Stimulated activated CD4-positive, alpha-beta T cell treated with anti-CD3 and anti-CD28 coated beads, Interleukin-2, amount 100 ng/mL, for 24 hours (primary cell): ENCODE data around the gene GFM1.
"Not testable (repeated sequence)": the region's sequence is repeated elsewhere in the genome, so short reads cannot be mapped to it uniquely, and the experiment has no call there.

Source experiments
- DNase-seq, 2 donors: peaks; one replicate each; pipeline ENCODE4 v3.0.0-alpha.2; 2020

GFM1 gene

DNA sequence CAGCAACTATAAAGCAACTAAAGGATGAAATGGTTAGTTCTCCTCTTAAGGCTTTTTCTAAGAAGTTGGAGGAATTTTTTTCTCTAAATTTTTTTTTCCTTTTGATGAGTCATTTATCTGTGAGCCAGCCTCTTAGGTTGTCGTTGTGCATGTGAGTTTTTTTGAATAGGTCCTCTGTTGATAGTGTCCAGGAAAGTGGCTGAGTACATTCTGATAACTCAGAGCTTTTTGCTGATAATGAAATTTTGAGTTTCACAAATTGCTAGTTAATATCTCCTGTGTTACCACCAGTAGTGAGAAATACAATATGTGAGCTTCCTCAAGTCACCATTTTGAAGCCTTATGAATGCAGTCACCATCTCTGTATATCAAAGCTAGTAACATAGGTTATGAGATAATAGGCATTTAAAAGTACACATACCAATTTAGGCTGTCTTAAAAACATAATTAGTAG lies 35.2 kb downstream of the GFM1 start:
- no peak for DNase-seq

DNA sequence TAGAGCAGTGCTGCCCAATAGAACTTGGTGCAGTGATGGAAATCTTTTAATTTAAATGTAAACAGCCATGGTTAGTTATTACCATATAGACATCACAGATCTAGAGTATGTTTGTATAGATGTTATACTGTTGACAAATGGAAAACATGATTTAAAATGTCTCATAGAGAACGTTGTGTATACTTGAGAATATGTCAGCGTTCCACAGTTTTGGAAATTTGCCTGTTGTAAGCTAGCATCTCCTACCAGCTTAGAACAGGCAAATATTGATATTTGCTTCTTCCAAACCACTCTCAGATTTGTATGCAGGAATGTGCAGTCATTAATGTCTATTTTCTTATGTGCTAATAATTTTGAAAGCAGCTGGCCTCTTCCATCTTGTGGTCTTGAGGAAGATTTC lies 36.5 kb downstream of the GFM1 start:
- no peak for DNase-seq

DNA sequence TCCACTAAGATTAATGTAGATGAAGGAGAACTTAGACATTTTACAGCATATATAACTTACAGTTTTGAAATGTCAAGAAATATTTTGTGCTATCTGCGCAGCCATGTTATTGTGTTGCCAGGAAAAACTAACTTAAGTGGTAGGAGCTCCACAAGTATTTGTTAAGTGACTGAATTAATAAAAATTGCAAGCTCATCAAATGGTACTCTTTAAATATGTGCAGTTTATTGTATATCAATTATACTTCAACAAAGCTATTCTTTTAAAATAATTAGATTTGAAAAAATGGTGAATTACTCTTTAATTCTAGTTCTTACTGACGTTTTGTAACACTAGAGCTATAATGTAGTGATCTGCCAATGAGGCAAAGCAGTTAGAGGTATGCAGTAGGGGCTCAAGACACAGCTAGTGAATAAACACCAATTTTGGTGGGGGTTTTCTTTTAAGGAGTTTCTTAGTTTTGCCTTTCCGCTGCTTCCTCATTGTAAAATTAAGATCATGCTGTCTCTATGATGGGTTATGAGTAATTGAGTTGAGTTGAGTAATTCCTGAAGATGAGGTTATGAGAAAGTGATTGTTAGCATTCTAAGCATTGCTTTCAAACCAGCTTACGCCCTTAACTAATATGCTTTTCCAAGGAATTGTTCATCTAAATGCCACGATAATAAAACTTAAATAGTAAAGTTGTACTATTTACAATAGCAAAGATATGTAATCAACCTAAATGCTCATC lies 39.1 kb downstream of the GFM1 start:
- no peak for DNase-seq

DNA sequence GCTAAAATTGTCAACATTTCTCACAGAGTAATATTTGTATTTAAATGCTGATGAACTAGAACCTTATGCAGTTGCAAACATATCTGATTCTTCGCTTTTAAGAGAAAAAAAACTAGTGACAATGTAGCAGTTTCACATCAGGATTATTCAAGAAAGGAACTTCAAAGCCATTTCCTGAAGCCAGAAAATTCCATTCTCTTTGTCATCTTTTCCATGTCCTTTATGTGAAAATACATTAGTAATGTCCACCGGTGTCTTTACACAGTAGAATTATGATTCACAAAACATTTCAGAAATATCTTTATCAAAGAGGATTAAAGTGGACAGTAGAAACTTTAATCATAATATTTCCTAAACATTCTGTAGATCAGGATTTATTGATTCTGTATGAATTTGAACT lies 40.8 kb downstream of the GFM1 start:
- no peak for DNase-seq

DNA sequence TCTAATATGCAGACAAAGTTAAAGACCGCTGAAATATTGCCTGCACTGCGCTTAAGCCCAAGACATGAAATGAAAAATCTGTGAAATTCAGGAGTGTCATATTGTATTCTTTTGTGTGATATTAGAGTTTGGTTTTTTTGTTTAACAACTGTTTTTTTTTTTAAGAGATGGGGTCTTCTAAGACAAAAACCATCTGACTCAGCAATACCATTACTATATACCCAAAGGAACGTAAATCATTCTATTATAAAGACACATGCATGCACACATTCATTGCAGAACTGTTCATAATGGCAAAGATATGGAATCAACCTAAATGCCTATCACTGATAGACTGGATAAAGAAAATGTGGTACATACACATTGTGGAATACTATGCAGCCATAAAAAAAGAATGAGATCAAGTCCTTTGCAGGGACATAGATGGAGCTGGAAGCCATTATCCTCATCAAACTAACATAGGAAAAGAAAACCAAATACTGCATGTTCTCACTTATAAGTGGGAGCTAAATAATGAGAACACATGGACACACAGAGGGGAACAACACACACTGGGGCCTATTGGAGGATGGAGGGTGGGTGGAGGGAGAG lies 49.6 kb downstream of the GFM1 start:
- DNase-seq, result not testable (repeated sequence)

DNA sequence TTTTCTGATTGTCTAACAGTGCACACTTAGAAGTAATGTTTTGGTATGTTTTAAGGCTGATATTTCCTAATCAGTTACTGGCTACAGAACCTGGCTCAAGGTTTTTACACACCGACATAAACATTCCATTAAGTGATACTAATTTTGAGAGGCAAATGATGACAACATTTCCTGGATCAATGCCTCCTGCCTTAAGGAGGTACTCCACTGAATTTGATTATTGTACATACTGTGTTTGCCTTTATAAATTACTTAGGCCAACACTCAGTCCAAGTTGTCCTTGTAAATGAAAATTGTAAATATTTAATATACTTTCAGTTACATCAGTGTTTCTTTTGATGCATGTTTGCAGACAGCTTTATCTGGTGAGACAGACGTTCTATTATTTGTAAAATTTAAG lies 52.3 kb downstream of the GFM1 start:
- no peak for DNase-seq

DNA sequence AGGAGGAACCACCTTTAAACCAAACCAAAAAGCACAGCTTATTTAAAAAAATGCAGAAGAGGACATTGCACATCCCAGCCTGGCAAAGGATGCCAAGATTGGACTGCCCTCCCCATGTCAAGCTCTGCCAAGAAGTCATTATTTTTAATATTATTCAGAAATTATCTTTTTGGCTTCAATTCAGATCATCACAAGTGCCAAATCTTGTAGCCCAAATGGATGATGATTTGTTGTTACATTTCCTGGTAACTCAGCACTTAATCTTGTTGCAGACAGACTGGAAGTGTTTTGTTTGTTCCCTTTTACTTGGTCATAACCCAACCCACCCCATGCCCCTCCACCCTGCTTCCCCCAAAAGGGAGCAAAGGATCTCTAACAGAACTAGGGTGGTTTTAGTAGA lies 56.2 kb downstream of the GFM1 start:
- no peak for DNase-seq

DNA sequence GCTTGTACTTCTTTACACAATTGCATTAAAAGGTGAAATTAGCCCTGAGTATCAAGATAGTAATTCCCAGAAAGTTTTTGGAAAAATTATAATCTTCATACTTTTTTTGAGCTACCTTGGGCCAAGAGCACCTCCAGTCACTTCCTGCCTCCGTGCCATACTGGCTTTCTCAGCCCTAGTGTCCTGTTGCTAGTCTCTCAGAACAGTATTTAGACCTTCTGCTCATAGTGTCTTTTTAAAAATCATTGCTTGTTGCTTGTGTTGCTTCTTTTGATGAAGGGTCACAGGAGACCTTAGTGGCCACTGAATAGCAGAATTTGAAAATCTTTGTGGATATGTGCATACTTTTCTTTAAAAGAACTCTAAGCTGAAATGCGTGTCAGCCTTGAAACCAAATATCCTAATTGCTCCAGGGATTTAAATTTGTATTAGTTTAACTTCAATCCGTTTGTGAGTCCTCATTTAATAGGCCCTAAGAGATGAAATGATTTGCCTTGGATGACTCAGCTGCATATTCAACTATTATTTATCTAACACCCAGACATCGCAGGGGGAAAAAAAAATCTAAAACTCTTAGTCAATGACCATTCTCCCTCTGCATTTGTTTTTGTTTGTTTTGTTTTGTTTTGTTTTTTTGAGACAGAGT lies 57.2 kb downstream of the GFM1 start:
- DNase-seq, result no peak

DNA sequence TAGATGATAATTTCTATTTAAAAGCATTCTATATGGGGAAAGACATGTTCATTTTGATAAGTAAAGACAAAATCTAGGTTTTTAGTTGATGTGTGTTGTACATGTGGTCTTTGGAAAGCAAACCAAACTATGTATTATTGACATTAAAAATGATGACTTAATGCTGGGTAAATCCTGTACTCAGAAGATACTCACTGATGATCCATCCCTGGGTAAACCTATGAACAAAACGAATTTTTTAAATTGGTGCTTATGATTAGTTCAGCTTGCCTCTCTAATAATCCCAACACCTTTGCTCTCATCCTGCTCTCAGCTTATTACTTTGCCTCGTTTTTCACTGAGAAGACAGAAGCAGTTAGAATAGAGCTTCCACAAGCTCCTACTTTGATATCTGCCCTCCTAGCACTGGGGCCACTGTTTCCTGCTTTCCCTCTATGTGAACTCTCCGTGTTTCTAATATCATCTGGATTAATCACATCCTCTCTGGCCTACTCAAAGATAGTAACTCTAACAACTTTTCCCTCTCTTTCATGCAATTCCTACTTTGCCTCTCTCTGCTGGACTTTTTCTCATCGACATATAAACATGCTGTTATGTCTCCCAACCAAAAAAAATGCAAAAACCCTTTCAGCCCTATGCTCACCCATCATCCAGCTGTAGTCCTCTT lies 58.6 kb downstream of the GFM1 start:
- DNase-seq, result no peak

DNA sequence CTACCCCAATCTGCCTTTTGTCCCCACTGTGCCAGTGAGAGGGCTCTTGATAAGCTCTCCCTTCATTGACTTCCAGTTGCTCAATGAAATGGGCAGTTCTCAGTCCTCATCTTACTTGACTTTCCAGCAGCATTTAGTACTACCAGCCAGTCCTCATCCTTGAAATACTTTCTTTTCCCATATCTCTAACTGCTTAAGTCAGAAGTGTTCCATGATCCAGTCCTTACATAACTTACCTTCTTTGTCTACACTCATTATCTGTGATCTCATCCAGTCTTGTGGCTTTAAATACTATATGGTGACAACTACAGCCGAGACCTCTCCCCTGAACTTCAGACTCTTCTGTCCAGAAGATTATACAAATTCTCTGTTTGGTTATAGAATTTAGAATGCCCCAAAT lies 59.2 kb downstream of the GFM1 start:
- no peak for DNase-seq

DNA sequence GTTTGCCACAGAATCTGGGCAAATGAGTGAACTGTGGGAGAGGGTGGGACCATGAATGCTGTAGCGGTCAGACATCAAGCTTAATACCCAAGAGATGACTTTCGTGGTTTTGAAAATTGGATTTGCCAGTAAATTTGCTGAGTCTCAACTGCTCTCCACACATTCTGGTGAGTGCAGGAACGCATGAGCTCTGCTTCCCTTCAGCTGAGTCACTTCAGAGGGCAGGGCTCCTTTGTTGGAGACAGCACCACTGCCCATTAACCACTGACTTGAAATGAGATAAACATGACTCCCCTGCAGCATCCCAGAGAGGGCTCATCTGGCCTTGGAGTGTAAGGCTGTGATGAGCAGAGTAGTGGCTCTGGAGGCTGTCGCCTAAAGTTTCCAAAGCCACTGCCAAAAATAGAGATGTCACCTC lies 65.3 kb downstream of the GFM1 start:
- DNase-seq, result no peak

DNA sequence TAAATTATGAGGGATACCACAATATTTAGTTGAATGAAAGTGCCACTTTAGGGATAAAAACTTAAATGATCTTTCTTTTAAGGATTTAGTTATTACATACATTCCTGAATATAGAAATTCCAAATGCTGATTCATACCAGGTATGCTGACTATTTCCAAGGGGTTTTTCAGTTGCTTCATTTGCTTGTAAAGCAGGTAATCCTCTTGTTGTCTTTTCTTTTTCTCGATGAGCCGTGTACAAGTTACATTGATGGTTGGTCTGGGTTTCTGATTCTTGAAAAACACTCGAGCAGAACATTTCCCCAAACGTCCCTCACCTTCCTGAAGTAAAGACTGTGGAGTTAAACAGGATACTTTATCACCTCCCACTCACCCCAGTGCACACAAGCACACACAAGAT lies 66.3 kb downstream of the GFM1 start:
- no peak for DNase-seq

DNA sequence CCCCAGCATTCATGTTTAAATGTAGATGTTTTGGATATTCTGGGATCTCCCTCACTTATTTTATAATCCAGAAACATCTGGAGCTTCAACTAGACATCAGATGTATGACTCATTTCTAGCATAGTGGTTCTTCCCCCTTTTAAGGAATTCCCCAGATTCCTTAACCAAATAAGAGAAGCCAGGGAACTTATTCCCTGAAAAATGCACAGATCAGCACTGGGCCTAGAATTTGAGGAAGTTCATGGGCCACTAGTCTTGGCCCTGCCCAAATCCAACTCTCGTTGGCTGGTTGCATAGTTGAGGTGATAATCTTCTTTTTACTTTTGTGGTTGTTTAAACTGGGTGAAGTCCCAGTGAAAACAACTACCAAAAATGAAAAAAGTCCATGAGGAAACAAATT lies 67.6 kb downstream of the GFM1 start:
- DNase-seq, result no peak

DNA sequence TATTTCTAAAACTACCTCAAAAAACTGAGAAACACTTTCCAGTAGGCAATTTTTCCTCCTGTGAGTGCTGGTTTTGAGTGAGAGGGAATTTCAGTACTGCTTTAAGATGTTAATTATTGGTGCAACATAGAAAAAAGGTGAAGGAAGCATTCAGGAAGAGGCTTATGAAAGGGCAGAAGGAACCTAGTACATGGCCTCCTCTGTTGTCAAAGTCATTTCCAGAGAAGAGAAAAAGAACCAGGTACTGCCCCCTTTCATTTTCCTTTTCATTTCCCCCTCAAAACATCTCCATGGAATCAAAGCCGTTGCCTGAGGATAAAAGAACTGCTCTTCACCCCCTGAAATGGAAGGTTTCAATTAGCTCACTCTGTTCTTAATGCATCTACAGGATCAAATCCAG lies 68.1 kb downstream of the GFM1 start:
- no peak for DNase-seq

DNA sequence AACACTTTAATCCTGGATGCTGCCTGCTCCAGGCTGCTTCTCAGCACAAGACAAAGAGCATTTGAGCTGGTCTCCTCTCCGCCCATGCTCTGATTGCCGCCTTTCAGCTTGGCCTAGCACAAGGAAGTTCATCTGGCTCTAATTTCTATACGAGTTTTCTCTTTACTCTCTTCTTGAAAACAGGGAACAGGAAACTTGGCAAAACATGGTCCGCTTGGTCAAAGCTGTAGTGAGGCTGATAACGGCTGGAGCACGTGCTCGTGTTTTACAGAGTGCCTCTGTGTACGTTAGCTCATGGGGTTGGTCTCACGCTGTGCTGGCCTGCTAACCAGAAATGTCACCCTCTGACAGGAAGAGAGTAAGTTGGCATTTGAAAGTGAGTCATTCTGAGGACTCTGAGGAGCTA lies 68.8 kb downstream of the GFM1 start:
- no peak for DNase-seq

DNA sequence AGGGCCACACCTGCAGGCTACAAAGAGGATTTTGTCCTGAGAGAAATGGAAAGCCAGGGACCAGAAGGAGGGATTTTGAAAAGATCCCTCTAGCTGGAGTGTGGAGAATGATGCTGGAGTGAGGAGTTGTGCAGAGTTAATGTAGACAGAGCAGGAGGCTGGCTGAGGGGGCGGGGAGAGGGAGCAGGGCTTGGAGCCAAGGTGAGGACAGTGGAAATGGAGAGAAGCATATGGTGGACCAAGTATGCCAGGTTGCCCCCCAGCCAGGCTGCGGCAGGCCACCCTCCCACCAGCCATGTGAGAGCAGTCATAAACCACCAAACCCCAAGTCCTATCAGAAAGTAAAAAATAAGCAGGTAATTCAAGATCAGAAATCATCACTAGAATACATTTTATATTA lies 73.2 kb downstream of the GFM1 start:
- no peak for DNase-seq

DNA sequence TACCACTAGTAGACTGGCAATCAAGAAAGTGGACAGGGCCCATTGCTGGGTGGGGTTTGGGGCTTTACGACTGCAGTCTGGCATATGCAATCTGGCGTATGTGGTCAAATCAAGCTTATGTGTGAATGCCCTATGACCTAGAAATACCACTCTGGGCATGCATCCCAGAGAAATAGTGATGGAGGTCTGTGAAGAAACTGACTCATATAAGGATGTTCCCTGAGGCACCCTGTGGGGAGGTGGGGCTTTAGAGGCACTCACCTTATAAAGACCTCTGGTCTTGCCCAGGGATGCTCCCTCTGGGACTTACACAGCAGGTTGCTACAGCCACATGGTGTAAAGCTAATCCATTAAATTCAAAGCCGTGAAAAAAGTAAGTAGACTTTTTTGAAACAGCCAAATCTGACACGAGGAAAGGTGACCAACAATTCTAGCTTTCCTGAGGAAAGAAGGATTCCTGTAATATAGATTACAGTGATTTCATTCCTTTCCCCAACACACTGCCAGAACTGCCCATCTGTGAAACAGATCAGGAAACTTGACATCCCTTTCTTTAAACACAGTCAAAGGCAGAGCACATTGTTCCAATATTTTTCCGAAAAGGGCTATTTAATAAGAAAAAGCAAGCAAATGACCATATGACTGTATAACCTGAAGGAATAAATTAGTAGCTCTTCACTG lies 74.3 kb downstream of the GFM1 start:
- no peak for DNase-seq

DNA sequence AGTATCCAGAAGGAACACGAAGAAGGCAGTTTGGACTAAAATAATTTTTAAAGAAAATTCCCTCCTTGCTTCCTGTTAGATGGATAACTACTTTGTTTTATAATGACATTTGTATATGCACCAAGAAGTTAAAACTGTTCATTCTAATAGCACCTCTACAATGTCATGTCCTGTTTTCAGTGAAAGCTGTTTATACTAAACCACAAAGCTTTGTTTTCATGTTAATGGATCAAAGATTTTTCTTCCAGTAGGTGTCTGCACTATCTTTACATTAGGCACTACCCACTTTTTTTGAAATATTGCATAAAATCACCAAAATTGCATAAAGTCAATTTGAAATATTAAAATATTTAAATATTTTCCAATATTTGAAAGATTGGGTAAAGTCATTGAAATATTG lies 77.8 kb downstream of the GFM1 start:
- no peak for DNase-seq

DNA sequence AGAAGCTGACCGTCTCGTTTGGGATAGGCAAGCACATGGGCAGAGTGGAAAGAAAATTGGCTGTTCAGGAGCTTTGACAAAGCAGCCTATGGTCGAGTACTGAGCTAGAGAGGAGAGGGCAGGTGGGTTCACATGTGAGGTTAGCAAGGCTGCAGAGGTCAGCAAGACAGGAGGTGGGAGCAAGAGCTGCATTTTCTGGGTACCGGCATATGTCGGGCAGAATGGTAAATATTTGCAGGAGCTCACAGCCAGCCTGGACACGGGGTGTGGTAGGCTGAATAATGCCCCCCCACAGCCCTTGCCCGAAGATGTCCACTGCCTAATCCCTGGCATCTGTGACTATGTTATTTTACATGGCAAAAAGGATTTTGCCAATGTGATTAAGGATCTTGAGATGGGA lies 79.7 kb downstream of the GFM1 start:
- DNase-seq, result no peak

DNA sequence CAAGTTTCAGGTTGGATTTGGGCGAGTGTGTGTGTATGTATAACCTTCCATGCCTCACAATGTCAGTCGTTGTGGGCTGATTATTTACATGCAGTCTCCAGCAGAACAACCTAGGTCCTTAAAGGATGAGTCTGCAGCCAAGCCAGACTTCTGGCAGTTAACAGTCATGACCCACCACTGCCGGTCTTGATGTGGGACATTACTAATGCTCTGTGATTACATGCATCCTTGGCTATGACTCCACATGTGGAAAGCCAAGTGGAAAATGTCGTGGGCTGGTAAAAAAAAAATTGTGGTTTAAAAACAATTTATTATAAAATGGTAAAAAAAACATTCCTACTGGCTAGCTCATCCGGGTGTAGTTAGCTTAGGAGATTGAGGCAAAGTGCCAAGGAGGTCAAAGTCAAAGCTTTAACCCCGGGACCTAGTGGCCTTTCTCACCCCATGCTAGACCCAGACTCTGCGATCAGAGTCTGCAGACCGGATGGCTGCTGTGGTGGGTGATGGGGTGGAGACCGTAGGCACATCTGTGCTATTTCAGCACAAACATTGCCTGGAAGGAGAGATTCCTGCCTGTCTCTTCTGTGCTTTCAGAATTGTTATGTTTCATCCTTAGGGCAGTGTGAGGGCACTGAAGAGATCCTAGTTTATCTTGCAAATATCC lies 81.2 kb downstream of the GFM1 start:
- DNase-seq, result no peak

DNA sequence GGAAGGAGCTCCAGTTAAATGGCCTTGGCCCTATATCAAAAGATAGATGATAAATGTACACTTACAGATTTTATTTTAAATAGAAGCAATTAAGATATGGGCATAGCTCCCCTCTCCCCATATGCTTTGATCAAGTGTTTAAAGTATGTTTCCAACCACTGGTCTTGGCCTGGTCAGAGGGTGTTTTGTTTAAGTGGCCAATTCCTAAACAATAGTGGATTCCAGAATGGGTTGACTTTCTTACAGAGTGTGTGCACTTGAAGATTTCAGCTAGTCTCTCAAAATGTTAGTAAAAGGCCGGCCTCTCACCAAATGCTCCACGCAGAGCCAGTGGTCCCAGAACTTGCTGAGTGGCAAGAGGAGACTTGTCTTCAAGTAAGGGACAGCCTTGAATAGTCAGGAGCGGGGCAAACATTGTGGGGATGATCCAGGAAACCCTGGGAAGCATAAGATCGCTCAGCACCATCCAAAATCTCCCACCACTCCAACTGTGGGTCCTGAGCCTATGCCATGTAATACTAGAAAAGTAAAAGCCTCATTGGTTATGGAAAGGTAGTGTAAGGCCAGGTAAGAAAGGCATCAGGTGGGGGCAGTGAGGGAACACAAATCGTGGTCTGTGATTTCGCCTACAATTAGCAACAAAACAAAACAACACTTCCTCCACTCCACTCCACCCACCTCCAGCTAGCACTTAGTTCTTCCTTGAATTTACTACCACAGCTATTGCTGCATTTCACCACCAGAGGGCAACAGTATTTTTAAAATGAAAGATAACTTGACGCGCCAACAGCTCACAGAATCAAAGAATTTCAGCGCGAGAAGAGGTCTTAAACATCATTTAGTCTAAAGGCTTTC lies 83.1 kb downstream of the GFM1 start:
- DNase-seq, result peak; percentile 30 to 52

DNA sequence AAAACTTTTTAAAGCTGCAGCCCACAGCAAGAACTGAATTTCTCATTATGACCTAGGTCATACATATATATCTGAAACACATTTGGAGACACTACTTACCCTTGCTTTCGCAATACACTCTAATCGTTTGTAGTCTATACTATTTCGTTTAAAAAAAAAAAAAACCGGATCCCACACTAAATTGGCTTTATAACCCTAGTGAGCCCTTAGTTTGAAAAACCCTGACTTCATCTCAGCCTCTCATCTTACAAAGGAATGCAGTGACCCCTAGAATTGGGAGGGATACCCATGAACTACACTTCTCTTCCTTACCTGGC lies 83.7 kb downstream of the GFM1 start:
- no peak for DNase-seq
